Activated T-cell treated with anti-CD3 and anti-CD28 coated beads for 48 hours (primary cell): ENCODE data around the gene CHKA.

ENCODE experiments used
- DNase-seq: peaks from one replicate; pipeline ENCODE4 v3.0.0-alpha.2; 2020; ENCODE audit warnings: low read depth

CHKA gene

DNA sequence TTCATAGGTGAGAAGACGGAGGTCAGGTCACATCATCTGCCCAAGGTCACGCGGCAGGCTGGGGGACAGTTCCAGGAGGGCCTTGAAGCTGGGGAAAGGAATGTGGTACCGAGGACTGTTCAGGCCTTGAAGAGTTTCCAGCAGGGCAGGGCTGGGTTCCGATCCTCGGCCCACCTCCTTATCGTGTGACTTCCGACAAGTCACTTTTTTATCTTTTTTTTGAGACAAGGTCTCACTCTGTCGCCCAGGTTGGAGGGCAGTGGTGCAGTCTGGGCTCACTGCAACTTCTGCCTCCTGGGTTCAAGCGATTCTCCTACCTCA is 90.1 kb downstream of the CHKA start:
- no peak for DNase-seq

DNA sequence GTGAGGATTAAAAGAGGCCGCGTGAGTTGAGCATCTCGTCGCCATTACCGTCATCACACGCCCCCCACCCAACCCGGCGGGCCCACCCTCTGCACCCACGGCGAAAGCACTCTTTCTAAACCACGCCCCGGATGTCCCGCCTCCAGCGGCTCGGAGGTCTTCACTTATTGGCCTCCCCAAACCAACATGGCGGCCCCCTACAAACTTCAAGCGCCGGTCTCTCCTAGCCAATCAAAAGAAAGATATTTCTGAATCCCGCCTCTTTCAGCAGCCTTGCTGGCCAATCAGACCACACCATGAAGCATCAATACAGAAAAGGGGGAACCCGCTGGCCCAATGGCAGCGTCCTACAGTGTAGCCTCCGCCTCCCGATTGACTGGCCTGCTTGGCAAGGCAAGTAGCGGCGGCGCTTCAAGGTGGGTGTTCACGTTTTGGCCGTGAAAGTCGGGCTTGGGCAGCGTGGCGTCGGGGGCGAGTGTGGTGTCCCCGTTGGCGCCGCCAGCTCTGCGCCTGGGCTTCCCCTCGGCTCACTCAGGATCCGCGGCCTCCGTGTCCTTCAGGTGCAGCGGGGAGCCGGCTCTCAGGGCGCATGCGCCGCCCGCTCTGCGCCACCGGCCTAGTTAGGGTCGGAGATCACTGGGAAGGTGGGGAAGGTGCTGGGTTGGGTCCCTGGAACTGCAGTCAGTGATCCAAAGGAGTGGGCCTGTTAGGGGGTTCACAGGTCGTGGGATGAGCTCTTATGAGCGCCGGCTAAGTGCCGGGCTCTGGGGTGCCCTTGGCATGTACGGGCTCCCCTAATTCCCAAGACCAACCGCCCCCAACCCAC is 90.7 kb downstream of the CHKA start, which contains the start of gene NDUFS8:
Gene NDUFS8 (plus strand): TSS at position 364 of the 826 bp plus-strand sequence. CDS start 1,471 bp downstream, outside the sequence.
- DNase-seq = peak; percentile 93

DNA sequence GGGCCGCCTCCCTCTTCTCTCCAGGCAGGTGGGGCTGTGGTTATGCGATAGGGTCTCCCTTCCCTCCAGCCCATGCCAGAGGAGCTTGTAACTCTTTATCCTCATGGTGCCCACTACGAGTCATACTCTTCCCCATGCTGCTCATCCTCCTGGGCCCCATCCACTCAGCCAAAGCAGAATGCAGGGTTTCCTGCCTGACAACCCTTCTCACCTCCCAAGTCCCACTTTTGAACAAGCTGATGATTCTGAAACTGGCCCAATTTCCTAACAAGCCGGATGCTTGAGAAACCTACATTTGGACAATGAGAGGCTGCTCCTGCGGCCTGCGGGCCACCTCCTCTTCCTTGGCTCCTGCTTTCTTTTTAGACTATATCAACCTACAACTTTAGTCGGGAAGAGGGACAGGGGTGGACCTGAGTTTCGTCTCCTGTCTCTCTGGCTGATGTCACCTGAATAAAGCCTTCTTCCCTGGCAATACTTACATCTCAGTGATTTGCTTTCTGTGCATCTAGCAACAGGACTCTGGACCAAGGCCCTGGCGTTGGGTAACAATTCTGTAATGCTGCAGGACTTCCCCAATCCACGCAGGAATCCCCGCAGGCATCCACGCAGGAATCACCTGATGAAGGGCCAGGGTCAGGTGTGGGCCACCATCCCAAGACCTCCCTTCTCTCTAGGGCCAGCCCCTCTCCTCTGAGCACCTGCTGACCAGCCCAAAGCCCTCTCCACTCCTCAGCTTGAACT is 92.2 kb downstream of the CHKA start:
- DNase-seq = no peak

DNA sequence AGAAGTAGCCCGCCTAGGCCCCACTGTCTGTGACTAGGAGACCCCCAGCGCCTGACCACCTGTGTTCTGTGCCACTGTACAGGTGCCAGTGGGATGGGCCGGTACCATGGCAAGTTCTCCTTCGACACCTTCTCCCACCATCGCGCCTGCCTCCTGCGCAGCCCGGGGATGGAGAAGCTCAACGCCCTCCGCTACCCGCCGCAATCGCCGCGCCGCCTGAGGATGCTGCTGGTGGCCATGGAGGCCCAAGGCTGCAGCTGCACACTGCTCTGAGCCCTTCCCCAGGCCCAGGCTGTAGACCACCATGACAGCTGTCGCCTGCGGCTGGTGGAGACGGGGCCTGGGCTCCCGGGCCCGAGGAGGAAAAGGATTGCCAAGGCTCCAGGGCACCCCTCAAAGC is 93.5 kb downstream of the CHKA start:
- no peak for DNase-seq

DNA sequence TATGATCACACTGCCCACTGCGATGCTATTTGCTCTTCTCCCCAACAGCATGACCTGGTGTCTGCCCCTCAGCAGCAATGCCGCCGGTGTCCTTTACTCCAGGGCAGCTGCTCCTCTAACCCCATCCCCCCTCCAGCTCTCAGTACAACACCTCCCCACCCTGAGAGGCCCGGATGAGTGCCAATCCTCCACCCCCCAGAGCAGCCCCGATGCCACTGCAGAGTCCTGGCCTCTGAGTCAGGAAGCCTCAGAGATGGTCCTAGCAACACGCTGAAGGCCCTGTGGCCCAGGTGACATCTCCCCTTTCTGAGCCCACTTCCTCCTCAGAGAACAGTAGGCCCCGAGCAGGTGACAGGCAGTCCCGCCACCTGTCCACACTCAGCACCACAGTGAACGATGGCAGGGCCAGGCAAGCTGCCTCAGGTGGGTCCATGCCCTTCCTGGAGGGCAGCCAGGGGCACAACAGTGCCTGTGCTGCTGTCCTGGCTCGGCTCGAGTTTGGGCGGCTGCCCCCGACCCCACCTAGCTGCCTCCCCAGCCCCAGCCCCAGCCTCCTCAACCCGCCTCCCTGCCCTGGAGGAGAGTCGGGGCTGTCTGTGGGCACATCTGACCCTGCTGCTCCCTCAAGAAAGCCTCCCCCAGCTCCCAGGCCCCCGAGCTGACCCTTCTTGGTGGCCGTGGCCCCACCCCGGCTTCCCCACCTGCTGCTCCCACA is 94.6 kb downstream of the CHKA start:
- DNase-seq = no peak

DNA sequence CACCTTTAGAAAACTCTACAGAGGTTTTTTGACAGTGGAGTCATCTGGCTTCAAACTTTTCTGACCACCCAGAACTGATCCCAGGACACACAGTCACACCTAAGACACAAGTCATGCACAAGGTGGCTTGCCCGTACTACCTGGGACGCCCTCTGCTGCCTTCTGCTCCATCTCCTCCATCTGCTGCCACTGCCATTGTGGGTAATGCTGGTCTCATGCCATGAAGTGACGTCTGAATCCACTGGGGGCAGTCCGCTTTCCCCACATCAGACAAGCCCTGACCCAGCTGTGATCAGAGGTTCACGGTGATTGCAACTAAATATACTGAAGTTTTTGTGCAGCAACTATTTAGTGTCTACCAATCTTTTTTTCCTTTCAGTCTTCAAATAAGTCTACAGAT is 96.1 kb downstream of the CHKA start:
- no peak for DNase-seq

DNA sequence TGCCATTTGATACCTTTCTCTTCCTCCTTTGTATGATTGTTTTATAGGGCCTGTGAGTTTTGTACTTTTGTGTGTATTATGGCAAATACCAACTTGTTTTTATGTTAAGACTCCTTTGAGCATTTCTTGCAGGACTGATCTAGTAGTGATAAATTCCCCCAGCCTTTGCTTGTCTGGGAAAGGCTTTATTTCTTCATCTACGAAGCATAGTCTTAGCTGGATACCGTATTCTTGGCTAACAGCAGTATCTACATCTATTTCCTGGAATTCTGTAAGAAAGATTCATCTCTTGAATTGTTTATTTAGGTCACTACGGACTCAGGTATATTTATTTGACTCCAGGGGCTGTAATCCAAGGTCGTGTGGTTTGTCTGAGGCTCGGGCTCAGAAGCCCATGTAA is 96.7 kb downstream of the CHKA start:
- DNase-seq = no peak

DNA sequence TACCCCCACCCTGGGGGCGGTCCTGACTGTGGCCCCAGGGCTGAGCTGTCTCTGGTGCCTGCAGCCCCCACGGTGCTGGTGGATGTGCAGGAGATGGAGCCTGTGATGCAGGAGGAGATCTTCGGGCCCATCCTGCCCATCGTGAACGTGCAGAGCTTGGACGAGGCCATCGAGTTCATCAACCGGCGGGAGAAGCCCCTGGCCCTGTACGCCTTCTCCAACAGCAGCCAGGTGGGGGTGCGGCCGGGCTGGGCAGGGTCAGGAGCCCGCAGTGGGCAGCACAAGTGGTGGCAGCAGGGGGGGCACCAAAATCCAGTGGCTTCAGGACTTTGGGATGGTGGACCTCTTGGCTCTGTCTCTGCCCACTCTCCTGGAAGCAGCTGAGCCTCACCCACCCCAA is 98.7 kb downstream of the CHKA start:
- no peak for DNase-seq

DNA sequence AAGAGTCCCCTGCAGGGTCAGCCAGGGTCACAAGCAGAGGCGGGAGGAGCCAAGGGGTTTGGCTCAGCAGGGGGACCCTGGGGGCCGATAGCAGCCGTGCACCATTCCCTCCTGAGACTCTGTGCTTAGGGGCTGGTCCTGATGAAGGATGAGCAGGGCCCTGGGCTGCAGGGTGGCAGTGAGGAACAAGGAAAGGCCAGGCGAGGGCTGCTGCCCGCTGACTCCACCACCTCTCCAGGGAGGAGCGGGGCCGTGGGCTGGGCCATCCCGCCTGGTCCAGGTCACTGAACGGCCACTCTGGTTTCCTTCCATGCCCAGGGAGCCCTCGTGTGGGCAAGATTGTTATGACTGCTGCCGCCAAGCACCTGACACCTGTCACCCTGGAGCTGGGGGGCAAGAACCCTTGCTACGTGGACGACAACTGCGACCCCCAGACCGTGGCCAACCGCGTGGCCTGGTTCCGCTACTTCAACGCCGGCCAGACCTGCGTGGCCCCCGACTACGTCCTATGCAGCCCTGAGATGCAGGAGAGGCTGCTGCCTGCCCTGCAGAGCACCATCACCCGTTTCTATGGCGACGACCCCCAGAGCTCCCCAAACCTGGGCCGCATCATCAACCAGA is 99.9 kb downstream of the CHKA start:
- no peak for DNase-seq

DNA sequence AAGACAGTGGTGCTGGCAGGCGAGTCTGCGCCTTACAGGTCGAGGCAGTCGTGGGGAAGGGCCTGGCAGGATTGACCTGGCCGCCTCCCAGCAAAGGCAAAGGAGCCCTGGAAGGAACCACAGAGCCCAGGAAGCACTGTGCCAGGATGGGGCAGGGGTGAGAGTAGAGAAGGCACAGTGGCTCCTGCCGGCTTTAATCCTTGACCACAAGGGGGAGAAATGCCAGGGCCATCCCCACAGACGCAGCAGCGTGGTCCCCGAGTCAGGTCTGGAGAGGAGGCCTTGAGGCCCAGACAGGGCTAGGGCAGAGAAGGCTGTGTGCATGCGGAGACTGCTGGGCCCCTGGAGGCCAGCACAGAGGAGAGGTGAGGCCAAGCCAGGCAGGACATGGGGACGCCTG is 100.6 kb downstream of the CHKA start:
- no peak for DNase-seq

DNA sequence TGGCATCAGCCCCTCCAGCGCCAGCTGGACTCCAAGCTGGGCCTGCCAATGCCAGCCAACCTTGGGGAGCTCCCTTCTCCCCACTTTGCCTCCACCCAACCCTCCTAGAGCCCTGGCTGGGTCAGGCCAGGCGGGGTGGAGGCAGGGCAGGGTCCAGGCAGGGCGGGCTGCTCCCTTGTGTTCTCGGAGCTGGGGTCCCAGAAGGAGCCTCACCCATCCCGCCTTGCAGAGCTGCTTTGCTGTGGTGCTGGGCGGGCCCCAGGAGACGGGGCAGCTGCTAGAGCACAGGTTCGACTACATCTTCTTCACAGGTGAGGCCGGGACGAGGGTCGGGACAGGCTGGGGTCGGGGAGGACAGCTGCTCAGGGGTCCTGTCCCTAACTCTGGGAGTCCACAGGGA is 101.7 kb downstream of the CHKA start:
- DNase-seq = no peak

DNA sequence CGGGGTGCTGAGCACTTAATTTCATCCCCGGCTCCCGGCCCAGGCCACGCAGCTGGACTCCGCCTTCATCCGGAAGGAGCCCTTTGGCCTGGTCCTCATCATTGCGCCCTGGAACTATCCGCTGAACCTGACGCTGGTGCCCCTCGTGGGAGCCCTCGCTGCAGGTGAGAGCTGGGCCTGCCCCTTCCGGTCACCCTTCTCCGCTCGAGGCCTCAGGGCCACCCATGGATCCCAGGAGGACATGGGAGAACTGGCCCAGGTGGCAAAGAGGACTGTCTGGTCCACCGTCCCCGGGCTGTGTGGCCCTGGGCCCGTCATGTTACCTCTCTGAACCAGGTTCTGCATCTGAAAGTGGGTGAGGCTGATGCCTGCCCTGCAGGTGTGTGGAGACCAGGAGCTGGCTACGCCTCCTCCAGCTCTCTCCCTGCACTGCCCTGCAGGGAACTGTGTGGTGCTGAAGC is 102.4 kb downstream of the CHKA start:
- DNase-seq = no peak

DNA sequence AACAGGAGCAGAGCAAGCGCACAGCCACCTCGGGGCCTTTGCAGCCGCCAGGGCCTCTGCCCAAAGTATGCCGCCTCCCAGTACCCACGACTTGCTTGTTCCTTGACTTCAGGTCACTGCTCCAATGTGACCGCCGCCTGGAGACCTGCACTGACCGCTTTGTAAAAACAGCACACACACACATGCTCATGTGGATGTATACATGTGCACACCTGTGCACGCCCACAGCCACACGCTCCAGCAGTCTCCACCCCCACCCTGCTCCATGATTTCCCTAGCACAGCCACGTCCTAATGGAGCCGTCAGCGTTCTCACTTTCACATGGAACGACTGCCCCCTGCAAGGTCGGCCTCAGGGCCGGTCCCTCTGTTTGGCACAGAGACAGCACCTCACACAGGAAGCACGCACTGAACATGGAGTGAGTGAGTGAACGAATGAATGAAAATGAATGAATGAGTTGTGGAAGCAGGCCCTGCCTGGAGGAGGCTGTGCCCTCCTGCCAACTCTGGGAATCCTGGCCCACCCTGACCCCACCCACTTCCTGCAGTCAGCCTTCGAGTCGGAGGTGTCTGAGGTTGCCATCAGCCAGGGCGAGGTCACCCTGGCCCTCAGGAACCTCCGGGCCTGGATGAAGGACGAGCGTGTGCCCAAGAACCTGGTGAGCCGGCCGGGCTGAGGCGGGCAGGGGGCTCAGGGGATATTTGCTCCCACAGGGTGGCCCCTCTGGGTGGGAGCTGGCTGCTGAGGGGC is 103.0 kb downstream of the CHKA start:
- no peak for DNase-seq

DNA sequence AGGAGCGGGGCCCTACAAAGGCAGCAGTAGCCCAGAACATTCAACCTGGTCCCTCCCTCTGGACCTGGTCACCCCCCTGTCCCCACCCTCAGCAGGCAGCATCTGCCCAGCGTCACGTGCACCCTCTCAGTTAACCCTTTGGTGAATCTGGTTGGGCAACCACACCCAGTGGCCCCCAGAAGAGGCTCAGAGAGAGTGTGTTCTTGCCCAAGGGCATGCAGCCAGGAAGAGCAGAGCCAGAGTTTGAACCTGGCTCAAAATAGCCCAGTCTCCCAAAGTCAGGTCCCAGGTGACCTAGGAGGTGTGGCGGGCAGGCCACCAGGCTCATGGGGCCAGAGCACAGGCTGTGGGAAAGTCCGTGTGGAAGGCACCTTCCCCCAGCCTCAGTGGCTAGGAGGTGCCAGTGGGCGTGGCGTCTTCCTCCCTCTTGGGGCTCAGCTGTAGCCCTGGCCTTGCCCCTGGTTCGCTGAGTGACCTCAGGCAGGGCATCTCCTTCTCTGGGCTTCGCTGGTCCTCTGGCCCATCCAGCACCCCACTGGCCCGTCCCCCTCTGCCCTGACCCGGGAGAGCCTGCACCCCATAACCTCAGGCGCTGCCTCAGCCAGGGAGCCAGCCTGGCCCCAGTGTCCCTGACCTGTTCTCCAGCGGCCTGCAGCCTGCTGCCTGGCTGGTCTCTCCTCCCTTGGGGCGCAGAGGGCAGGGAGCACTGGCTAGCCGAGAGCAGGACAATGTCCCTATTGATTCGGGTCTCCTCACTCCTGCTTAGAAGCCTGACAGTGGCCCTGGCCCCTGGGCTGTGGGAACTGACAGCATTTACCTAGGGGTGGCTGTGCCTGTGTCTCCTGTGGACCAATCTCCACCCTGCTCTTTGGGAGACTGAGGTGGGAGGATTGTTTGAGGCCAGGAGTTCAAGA is 104.0 kb downstream of the CHKA start:
- no peak for DNase-seq

DNA sequence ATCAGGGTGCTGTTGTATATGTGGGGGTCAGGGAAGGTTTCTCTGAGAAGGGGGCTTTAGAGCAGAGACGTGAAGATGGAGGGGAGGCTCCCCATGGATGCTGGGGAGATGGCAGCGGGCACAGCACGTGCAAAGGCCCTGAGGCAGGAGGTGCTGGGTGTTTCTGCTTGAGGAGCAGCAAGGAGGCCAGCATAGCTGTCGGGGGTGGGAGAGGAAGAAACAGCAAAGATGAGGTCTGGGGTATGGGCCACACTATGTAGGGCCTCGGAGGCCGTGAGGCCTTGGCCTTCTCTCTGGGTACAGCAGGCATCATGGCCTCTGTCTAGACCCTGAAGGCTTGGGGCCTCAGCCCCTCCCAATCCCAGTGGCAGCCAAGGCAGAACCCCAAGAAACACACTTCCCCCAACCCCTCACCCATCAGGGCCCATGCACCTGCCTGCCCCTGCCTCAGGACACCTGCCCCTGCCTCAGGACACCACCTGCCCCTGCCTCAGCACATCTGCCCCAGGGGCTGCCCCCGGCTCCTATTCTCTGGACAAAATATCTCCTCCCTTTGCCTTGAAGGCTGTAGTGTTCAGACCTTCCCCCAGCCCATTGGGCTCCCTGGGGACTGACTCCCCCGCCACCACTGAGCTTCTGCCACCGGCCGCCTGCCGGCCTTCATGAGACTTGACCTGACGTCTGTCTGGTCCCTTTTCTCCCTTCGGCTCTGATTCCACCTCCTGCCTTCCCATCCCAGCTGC is 104.9 kb downstream of the CHKA start:
- no peak for DNase-seq

DNA sequence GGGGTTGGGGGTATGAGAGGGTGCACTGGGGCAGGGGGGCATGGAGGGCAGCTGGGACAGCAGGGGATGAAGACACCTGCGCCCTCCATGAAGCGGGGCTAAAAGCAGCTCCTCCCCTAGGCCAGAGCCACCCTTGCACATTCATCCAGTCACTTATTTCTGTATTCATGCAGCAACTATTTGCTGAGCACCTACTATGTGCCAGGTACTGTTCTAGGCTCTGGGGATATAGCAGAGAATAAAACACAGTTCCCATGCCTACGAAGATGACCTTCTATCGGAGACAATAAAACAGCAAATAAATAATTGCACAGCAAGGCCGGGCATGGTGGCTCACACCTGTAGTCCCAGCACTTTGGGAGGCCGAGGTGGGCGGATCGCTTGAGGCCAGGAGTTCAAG is 105.7 kb downstream of the CHKA start:
- DNase-seq = no peak

DNA sequence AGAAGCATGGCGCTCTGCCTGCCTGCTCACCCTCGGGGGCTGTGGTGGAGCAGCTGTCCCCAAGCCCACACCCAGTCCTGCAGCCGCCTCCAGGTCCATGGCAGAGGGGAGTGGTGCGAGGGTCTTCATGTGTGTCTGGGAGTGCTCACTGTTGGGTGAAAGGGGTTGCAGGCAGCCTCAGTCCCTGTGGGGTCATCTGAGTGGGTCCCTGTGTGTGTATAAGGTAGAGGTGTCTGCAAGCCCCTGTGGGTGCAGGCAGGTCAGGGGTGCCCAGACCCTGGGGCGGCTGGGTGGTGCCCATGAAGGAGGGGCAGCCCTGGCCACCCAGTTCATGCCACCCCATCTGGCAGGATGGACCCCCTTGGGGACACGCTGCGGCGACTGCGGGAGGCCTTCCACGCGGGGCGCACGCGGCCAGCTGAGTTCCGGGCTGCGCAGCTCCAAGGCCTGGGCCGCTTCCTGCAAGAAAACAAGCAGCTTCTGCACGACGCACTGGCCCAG is 106.2 kb downstream of the CHKA start:
- DNase-seq = no peak

DNA sequence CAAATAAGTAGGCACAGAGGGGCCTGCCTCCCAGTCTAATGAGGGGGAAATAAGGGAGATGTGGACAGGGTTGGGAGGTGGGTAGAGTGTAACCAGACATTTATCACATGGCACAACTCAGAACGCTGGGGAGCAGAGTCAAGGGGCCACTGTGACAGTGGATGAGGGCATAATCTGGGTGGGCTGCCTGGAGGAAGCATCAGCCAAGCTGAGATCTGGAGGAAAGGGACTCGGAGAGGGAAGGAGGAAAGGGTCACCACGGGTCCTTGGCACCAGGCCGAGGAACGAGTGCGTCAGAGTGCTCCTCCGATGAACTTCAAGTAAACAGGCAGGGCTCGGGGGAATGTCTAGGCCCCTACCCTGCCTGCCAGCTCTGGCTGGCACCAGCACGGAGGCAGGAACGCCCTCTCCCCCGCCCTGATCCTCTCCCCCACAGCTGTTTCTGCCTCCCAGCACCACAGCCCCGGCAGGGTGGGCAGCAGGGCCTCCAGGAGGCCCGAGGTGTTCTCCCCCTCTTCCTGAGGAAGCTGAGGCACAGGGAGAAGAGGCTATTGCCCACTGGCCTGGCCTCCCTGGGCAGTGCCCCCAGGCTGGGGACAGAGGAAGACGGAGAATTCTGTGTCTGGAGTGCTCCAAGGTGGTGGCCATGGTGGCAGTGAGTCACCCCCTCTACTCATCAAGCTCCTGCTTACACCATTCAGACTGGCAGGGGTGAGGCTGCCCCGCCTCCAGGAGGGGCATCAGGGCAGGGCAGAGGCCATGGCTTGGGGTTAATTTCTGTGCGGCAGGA is 106.8 kb downstream of the CHKA start:
- no peak for DNase-seq

DNA sequence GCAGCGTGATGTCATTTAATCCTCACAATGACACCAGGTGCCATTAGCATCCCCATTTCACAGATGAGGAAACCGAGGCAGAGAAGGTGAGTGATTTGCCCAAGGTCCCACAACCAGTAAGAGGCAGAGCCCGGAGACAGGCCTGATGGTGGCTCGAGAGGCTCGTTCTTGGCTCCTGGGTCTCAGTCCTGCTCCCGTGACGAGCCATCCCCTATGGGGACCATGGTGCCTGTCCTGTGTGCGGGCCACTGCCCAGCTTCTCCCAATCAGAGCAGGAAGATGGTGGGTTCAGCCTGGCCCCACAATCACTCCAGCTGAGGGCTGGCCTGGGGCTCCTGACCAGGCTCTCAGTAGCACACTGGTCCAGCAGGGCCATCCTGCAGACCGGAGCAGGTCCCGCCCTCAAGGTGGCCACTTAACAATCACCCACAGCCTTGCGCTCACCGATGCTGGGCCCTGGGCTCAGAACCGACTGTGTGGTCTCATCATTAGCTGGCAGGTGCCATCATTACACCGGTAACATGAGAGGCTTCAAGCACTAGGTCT is 107.5 kb downstream of the CHKA start:
- DNase-seq = no peak
